NCI-H1694 (cell line): ENCODE measurements around the gene DENND5A.
A peak's percentile ranks its signal among the peaks of the same experiment; 100 is the strongest.
"Not testable (repeated sequence)": the region's sequence is repeated elsewhere in the genome, so short reads cannot be mapped to it uniquely, and the experiment has no call there.

Source experiments
- DNase-seq: peaks from one replicate; lab custom pipeline; 2025; lab: John Stamatoyannopoulos, UW

The DENND5A gene

DNA sequence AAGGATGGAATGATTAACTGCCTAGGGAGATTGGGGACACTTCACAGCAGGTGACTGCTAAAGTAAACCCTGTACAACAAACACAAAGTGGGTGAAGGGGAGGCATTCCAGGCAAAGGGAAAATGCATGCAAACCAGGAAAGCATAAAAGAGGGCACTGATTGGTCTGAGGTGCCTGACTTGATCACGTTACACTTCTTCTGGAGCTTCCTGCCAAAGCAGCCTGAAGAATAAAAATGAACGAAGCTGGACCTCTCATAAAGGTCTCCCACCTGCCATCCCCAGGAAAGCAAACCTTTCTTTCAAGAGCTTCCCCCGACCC is 127.1 kb downstream of the DENND5A start:
- DNase-seq, result no peak

GRCh38 chr11:9137293-9138132 is 127.6 kb downstream of the DENND5A start:
- DNase-seq, result peak; percentile 61

DNA sequence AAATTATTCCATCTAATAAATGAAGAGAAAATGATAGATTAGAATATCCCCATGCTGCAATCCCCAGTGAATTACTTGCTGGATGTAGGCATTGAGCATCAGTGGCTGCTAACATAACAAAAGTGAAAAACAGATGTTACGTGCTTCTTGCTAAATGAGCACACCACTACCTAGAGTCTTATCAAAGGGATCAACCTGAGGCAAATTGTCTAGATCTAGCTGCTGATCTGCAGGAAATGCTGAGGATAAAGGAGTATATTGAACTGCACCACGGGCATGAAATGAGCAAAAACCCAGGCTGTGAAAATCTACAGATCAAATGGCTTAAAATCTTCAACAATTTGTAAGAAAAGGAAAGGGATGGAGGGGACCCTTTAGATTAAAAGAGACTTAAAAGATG is 128.4 kb downstream of the DENND5A start:
- no peak for DNase-seq

- no peak for DNase-seq
Observed at GRCh38 chr11:9133956-9134355, 131.2 kb downstream of the DENND5A start.

- no peak for DNase-seq
Observed at GRCh38 chr11:9132203-9132878, 132.8 kb downstream of the DENND5A start.

- no peak for DNase-seq
Observed at GRCh38 chr11:9130297-9130696, 134.9 kb downstream of the DENND5A start.

DNA sequence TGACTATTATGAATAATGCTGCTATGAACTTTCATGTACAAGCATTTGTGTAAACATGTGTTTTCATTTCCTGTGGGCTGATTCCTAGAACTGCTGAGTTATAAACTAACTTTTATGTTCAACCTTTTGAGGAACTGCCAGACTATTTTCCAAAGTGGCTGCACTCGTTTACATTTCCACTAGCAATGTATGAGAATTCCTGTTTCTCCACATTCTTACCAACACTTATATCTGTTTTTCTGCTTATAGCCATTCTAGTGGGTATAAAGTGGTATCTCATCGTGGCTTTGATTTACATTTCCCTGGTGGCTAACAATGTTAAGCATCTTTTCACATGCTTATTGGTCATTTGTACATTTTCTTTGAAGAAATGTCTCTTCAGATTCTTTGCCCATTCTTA is 138.5 kb downstream of the DENND5A start:
- no peak for DNase-seq

DNA sequence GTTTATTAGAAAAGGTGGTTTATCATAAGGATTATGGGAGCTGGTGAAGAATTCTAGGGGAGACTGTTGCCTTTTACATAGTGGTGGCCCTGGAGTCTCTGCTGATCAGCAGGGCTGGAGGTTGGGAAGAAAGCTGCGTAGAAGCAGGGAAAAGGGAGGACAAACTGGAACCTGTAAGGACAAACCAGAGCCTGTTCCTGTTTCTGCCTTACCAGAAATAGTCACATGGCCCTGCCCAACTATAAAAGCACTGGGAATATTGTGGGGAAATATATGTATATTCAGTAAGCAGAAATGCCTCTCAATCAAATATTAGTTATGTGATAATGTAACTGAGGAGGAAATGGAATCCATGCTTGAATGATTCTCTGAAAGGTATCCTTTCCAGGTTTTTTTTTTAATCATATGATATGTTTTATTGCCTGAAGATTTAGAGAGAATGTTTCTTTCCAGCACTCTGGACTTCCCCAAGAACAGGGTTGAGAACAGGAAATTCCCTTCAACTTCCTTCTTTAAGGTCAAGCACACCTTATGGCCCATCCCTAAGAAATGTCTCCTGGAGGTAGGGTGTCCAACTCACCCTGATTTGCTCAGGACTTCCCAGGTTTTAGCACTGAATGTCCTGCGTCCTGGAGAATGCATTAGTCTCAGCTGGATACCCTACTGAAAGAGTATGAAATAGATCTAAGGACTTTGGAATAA is 139.8 kb downstream of the DENND5A start:
- DNase-seq, result no peak

GRCh38 chr11:9123595-9124304 is 141.4 kb downstream of the DENND5A start:
- no peak for DNase-seq

DNA sequence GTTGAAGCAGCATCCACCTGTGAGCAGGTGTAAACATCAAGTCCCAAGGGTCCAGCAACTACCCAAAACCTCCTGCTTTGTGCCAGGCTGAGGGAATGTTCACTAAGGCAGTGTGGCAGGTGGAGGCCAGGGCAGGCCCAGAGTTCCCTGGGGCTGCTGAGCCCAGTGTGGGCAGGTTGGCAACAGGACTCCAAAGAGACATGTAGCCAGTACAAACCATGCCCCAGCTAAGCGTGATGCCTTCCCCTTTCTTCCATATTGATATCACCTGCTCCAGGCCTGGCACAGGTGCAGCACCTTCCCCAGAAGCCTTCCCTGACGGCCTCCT is 143.7 kb downstream of the DENND5A start:
- DNase-seq, result no peak

DNA sequence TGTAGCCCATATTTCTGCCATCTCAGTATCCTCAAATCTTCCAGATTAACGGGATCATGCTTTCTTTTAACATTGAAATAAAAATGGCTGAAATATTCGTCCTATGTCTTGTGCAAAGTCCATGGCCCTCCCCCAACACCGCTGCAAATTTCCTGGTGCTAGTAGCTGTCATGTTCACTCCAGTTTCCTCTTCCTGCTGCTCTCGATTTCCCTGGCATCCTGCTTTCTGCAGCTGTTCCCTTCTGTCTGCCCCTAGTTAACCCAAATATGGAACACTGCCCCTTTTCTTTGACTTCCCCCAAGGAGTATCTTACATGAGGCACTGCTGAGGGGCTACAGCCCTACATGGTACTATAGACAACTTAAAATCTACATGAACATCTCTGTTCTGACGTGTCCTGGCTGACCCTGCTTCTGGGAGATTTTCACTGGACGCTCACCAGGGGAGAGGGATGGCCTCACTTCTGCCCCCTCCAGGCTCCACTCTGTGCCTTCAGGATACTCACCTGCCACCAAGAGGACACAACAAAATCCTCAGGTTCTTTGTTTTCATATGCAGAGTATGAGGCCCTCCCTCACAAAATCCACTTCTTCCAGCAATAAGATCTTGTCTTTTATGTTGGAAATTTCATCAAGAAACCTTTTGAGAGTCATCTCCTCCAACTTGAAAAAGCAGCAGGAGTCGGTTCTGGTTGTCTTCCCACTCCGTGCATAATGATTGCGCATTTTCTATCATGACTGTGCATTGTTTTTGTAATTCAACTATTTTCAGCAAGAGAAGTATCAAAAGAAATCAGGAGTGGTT is 144.3 kb downstream of the DENND5A start:
- no peak for DNase-seq

GRCh38 chr11:9118277-9118676 is 146.9 kb downstream of the DENND5A start:
- no peak for DNase-seq

DNA sequence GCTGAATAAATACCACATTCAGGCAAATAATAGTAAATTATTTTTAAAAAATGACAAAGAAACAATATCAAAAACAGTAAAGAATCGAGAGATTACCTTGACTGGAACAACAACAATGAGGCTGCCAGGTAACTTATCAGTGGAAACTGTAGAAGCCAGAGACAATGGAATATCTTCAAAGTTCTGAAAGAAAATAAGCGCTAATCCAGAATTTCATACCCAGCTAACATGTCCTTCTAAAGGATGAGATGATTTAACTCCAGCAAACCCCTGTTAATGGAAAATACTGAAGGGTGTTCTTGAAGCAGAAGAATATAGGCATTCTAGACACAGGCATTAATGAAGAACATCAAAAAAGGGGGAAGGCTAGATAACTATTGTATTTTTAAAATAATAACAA is 153.1 kb downstream of the DENND5A start:
- DNase-seq, result no peak

DNA sequence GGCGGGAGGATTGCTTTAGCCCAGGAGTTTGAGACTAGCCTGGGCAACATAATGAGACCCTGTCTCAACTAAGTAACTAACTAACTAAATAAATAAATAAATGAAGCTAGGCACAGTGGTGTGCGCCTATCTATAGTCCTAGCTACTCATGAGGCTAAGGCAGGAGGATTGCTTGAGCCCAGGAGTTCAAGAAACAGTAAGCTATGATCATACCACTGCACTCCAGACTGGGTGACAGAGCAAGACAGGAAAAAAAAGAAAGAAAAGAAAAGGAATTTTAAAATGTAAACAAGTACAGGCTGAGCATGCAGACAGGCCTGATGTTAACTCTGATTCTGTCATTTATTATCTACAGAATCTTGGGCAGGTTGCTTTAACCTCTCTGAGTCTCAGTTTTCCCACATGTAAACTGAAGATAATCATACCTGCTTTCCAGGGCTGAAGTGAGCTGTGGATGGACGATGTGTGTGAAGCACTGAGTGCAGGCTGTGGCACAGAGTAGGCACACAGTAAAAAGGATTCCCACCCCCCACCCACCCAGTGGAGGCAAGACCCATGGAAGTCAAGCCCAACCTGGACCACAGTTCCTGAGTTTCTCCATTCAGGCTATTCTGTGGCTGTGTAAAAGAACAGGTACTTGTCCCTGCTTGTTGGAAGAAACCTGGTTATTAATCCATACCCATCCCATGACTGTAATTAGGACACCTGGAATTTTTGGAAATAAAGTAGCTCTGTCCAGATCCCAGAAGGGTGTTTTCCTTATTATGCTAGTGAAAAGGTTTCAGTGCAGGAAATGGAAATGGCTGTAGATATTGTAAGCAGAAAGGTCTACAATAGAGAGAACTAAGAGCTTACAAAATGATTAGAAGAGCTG is 155.1 kb downstream of the DENND5A start:
- no peak for DNase-seq

DNA sequence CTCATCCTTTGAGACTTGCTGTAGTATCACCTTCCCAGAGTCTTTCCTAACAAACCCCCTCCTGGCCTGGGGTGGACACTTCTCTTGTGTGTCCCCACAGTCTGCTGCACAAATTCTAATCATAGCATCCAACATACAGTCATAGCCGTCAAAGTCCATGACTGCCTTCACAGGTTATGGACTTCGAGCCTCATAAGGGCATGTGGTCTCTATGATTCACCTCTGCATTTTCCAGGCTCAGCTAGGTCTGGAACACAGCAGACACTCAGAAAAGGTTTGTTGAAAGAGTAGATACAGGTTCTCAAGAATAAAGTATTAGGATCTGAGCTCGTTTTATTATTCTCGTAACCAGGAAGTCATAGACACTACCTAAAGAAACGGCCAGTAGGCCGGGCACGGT is 160.6 kb downstream of the DENND5A start:
- DNase-seq, result no peak

DNA sequence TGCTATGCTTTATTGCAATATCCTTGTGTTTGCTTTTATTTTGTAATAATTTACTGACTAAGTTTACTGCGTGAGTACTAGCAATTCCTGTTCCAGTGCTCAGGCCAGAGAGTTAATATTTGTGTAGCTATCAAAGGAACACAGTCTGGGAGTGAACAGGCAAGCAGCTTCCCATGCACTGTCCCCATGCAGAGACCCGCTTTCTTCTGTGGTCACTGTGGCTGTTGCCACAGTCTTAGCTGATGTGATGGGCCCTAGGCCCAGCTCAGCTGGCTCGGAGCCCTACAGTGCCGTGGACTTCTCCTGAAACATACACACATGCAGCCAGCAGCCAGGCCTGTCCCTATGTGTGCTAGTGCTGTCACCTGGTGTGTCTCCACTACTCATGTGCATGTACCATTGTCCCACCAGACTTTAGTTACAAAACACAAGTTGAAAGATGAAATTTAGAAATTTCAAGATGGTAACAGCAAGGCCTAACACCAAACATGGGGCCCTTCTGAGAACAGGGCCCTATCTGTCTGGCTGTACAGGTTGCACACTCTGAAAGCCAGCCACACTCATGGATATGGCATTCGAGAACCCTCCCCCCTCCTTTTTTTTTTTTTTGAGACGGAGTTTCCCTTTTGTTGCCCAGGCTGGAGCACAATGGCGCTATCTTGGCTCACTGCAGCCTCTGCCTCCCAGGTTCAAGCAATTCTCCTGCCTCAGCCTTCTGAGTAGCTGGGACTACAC is 161.4 kb downstream of the DENND5A start:
- no peak for DNase-seq

- DNase-seq, result no peak
Observed at GRCh38 chr11:9099617-9100016, 165.5 kb downstream of the DENND5A start.

DNA sequence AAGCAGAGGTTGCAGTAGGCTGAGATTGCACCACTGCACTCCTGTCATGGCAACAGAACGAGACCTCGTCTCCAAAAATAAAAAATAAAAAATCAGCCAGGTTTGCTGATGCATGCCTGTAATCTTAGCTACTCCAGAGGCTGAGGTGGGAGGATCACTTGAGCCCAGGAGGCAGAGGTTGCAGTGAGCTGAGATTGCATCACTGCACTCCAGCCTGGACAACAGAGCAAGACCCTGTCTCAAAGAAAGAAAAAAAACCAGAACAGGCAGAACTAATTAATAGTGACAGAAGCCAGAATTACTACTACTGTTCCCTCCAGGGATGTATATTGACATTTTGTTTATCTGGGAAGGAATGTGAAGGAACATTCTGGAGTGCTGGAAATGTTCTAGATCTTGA is 166.7 kb downstream of the DENND5A start:
- DNase-seq, result not testable (repeated sequence)

GRCh38 chr11:9097186-9097943 is 167.8 kb downstream of the DENND5A start:
- not testable (repeated sequence) for DNase-seq
